Activated CD4-positive, alpha-beta T cell treated with anti-CD3 and anti-CD28 coated beads, Interleukin-2, amount 50 U/mL, for 1 hour (primary cell): ENCODE results near the gene FANCC.

Source experiments
- DNase-seq: peaks from one replicate; pipeline ENCODE4 v3.0.0-alpha.2; 2020

The FANCC gene

DNA sequence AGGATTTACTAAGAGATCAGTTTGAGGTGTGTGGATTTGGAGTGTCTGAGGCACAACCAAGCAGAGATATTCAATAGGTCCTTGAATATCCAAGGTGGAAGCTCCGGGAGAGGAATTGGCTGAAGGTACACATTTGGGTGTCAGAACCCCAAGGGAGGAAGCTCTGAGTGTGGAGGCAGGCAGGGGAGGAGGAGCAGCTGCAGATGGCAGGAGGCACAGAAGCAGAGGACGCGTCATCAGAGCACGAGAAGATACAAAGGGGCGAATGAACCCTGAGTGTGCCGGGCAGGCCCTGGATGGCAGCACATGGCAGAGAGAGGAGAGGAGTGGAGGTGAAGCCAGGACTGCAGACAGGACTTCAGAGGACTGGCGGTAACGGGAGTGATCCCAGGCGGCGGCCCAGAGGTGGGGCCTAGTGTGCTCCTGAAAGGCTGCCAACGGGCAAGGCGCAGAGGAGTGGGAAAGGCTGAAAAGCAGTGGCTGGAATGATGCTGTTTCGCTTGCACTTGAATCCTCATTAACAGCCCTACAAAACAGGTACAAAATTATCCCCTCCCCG, 179.8 kb downstream of the FANCC start:
- DNase-seq: no peak

DNA sequence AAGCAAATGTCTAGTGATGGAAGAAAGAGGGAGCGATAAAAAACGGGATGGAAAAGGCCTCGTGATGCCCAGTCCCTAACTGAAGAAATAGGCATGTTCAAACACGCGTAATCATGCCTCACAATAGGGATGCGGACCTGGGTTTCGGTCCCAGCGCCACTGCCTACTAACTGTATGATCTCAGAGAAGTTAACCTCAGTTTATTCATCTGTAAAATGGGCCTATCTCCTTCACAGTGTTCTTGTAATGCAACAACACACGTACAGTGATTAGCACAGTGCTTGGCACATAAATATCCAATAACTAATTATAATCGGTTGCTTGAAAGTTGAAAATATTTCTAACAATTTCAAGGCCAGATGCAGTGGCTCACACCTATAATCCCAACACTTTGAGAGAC, 181.8 kb downstream of the FANCC start:
- DNase-seq: no peak

DNA sequence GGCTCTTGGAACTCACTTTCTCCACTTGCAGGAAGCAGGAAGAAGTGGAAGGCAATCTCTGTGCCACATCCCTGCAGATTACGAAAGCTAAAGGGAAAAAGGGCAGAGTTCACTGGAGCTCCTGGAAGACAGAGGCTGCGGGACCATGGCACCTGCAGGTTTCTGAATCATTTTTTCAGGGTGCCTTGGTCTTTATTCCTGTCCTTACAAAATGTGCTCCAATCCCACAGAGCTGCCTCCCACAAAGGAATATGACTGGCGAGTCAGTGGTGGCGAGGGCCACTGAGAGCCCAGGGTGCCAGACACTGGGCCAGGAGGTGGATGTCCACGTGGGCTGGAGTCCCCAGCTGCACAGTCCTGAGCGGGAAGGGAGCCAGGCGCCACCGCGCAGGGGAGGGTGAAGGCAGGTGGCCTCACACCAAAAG, 183.0 kb downstream of the FANCC start:
- no peak for DNase-seq

GRCh38 chr9:95133325-95133705, 184.2 kb downstream of the FANCC start:
- DNase-seq: no peak

GRCh38 chr9:95132366-95133324, 184.9 kb downstream of the FANCC start:
- no peak for DNase-seq

DNA sequence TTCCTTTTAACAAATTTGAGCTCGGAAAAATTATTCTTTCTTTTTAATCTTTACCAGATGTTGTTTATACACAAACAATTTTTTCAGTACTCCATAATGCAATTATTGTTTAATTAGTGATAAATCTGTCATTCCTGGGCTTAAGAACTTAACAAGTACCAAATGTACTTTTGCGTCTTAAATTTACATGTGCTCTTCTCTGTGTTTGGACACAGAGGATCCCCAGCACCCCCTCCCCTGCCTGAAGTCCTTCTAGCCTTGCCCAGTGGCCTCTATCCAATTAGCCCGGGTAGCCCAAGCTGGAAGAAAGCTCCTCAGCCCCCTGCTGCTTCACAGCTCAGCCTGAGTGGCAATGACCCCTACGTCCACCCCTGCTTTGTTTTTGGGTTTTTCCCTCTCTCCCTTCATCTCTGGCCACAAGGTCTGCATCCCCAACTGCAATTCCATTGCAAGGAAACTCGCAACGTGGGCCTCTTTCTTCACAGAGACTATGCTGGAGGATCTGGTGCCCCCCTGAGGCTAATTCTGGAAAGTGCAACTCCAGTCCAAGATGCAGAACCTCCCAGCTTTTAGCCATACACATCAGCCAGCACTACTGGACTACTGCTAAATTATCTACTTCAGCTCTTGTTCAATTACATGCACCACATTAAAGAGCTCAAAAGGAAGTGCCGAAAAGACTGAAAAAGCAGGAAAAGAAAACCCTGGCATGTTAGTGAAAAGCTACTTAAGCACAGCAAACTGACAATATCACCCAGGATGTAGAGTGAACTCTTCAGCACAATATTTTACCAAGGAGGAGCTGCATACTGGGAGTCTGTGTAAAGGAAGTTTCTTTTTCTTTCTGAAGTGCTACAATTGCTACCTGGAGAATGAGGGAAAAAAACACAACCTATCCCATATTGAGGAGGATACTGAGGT, 186.2 kb downstream of the FANCC start:
- DNase-seq: peak; percentile 49

- DNase-seq: no peak
These were observed 187.0 kb downstream of the FANCC start for GRCh38 chr9:95130484-95130883.

DNA sequence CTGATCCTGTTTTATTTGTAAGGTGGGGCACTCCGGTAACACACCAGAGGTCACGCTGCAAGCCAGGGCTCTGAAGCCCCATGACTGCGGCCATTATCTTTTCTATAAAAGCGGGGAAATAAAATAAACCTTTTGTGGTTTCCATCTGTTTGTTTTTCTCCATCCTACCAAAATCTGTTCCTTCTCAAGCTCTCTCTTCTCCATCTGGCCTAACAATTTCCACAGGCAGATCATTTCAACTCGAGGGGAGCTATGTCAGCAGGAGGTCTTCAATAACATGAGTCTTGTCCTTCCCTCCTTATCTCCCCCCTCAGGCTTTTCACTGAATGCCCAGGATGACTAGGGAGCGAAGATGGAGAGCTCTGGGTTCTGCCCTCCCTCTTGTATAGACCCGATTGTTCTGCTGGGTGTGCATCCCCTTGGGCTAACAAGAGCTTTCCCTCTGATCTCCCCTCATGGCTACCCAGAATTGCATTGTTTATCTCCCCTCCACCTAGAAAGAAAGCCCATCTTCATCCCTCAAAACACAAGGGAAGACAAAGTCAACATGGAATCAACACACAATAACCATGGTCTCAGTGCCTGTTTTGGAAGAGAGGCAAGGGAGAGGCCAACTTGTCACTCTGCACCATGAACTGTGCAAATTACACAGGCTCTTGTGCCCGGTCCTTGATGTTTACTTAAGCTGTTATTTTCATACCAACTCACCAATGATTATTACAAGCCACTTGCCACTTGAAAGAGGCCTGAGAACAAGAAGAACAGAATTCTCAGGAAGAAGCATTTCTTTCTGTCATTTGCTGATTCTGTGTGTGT, 187.8 kb downstream of the FANCC start:
- DNase-seq: no peak

- no peak for DNase-seq
These were observed 189.4 kb downstream of the FANCC start for GRCh38 chr9:95128177-95128524.

DNA sequence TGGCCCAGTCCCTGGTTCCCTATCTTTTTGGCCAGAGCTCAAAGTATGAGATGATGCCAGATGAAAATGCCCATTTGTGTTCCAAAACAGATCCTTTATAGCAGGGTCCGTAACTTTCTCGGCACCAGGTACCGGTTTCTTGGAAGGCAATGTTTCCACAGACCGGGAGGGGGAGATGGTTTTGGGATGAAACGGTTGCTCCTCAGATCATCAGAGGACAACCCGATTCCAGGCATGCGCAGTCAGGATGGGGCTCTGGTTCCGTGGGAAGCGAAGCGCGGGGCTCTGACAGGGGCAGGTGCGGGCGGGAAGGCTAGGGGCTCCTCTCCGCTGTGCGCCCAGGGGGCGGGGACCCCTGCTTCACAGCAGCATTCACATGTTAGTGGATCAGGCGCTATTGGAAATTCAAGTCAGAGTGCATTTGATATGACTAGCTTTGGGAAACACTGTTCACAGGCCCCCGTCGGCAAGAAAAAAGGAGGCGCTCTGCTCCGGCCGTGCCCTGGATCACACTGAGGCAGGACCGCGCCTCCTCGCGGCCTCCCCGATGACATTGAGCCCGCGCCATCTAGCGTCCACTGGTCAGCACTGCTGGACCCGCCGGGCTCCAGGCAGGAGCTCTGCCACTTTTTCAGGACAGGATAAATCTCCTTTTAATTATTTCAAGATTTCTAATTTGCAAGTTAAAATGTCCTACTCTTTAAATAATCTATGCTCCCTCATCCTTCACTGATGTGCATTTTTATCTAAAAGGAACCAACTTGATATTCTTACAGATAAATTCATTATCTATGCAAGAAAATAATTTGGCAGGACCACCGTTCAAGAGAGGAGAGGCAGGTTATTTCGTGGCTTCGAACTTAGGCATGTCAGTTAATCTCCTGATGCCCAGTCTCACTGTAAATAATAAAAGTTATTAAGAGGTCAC, 190.0 kb downstream of the FANCC start:
- peak; percentile 68 for DNase-seq

DNA sequence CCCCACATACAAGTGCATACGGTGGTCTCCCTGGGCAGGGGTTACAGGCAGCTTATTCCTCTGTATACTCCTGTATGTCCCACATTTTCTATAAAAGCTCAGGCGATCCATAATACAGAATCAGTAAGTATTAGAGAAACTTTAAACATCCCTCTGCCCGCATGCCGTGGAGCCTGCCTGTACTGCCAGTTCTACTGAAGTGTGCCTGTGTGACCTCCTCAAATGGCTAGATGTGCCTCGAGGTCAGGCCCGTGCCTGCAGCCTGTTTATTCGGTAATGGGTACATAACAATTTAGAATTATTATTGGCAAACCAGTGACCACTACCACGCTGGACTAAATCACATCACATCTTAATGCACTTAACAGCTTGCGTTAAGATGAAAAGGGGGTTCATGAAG, 190.8 kb downstream of the FANCC start:
- DNase-seq: no peak

DNA sequence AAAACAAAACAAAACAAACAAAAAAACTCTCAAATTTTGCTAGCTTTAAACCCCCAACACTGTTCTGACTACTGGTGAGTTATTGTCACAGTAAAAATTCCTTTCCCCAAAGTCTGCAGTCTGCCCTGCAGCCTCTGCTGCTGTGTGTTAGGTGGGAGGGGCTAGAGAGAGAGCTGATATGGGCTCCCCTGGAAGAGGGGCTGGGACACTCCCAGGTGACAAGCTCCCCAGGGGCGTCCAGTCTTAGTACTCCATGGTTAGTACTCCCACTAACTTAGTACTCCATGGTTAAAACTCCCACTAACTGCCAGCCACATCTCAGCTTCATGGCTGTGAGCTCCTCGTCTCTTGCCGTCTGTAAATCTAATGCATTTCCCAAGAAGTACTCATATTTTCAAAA, 191.9 kb downstream of the FANCC start:
- no peak for DNase-seq

DNA sequence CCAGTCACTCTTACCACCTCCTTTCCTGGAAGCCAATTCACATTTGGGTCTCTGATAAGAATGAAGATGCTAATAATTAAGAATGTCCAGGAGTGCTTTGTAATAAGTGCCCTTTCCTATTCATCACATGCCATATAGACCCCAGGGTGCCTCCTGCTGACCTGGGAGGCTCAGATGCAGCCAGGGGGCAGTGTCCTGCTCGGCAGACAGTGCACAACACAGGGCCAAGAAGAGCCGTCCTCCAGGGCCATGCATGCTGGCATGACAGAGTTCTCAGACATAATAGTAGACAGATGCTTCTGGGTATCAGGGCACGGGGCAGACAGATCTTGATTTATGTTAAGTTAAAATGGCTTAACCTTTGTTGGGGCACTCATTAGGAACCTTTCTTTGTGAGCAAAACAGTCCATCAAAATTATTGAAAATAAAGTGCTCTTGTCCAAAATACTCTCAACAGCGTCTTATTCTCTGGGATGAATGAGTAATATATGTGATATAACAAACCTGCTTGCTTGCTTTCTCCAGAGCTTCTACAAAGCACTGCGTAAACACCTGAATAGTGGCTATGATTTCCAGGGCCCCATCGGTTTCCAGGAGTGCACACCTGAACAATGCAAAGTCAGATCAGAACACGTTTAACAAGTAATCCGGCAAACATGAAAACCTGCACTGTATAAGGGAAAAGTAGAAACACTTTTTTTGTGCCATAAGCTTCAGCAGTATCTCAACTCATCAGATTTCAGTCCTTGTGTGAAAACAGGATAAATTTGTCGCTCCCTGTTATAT, 192.7 kb downstream of the FANCC start:
- no peak for DNase-seq

DNA sequence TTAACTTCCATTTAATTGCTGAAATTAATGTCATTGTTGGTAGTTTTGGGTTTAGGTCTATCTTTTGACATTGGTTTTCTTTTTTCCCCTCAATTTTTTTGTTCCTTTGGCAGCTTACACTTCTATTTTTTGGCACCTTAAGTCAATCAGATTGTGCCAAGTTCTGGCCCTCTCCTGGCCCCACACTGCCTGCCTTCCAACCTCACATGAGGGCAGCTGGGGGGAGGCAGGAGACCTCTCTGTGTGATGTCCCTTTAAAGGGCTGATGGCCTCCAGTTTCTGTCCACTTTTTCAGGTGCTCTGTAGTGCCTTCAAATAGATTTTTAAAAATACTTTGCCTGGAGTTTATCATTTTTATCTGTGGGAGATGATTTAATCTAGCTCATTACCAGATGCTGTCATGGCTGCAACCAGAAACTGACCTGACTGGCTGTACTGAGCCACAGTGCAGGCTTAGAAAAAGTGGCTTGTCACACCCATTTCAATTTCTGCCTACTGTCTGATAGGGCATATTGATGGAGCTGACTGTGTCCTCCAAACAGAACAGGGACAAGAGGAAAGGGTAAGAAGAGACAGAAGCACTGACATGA, 196.6 kb downstream of the FANCC start:
- DNase-seq: no peak

DNA sequence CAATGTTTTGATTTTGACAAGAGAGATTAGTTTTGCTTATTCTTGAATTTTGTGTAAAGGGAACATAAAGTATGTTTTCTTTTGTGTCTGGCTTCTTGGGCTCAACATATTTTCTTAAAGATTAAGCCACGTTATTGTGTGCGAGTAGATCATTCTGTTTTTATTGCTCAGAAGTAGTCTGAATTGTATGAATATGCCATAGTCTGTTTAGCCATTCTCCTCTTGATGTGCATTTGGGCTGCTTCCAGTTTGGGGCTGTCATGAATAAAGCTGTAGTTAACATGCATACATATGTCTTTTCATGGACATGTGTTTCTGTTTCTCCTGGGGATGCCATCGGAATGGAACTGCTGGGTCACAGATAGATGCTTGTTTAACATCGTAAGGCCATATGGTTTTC, 198.9 kb downstream of the FANCC start:
- DNase-seq: no peak

DNA sequence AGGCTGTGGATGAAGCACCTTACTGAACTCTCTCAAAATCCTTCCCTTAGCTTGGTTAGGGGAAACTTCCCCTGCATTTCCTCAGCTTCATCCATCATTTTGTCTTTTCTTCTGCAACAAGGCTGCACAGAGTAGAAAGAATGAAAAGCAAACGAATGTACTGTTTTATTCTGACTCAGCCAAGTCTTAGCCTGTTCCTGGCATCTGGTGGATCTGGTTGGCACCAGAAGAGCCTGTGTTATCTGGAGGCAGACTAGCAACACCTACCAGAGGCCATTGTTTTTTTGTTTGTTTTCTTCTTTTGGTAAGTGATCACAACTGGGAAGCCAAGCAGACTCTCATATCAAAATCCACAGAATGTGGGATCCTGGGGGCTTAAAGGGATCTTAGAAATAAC, 200.7 kb downstream of the FANCC start:
- DNase-seq: no peak

GRCh38 chr9:95116002-95116807, 201.3 kb downstream of the FANCC start:
- DNase-seq: no peak

GRCh38 chr9:95115104-95115503, 202.4 kb downstream of the FANCC start:
- DNase-seq: no peak
